B cell (primary cell): ENCODE measurements around the gene FLYWCH2.

Experiments used
- CTCF ChIP-seq: fragments of 200-600 bp; IDR thresholded peaks from one replicate; pipeline ENCODE4 v1.8.0; 2022; ENCODE audit warnings: antibody characterized with exemption, mild to moderate bottlenecking
- EZH2 ChIP-seq: IDR thresholded peaks from 2 replicates; pipeline ENCODE4 v1.6.1; 2012; ENCODE audit warnings: borderline replicate concordance, low read depth, mild to moderate bottlenecking, moderate library complexity, low read length; ENCODE audit not compliant: insufficient read depth, poor library complexity, severe bottlenecking

GRCh38 chr16:2900526-2901075 lies 17.6 kb downstream of the FLYWCH2 start:
- TF ChIP-seq CTCF (no peak), EZH2 (no peak)
